ENCODE measurements around the gene CARS2.

GRCh38 chr13:110657196-110657595 is 48.7 kb downstream of the CARS2 start:
- TF ChIP-seq CTCF (IDR thresholded peaks at IDR 0.05 in 4 of 5, conservative IDR thresholded peaks at IDR 0.05 in 1 of 5) (no peak), POLR2A (IDR thresholded peaks at IDR 0.05) (no peak)
